ENCODE results near the gene RNF121.

- TF ChIP-seq CTCF (IDR thresholded peaks at IDR 0.05) (no peak), POLR2AphosphoS5 (IDR thresholded peaks at IDR 0.05) (no peak), EP300 (IDR thresholded peaks at IDR 0.05) (no peak)
These were observed 101.7 kb downstream of the RNF121 start for GRCh38 chr11:72030472-72031045.

Data from esophagus muscularis mucosa (tissue), 4 donors.